HL-60/S4 treated with retinoic acid at 250 ng/mL for 4 days and 3 days (cell line): Measurements from ENCODE around the gene SLITRK2.

Experiments used
- in situ Hi-C: fragments of 300-500 bp; cut with MboI; formaldehyde crosslinking; loops from 2 replicates; pipeline ENCODE4 v1.7.0; 2022; ENCODE audit warnings: low sequenced_read_pairs

Gene SLITRK2

DNA sequence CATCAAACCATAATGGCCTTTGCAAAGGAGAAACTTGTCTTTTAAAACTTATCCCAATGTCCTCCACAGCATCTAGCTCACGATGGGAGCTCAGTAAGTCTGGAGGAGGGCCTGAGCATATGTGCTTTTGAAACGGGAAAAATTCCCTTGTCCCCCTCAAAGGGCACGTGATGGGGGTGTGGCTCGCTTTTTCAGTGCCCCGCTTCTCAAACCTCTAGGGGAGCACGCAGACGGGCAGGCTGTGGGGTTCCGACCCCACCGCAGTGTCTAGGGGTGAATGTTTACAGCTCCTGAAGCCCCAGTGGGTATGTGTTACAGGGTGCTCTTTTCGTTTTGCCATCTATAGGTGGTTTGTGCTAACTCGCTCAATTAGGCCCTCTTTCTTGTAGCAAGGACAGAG, 31.2 kb downstream of the SLITRK2 start:
- in situ Hi-C loops: no loop called here

DNA sequence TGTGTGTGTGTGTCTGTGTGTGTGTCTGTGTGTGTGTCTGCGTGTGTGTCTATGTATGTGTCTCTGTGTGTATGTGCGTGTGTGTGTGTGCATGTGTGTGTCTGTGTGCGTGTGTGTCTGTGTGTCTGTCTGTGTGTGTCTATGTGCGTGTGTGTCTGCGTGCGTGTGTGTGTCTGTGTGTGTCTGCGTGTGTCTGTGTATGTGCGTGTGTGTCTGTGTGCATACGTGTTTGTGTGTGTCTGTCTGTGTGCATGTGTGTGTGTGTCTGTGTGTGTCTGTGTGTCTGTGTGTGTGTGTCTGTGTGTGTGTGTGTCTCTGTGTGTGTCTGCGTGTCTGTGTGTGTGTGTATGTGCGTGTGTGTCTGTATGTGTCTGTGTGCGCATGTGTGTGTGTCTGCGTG, 35.6 kb downstream of the SLITRK2 start:
- in situ Hi-C loops: no loop called here

DNA sequence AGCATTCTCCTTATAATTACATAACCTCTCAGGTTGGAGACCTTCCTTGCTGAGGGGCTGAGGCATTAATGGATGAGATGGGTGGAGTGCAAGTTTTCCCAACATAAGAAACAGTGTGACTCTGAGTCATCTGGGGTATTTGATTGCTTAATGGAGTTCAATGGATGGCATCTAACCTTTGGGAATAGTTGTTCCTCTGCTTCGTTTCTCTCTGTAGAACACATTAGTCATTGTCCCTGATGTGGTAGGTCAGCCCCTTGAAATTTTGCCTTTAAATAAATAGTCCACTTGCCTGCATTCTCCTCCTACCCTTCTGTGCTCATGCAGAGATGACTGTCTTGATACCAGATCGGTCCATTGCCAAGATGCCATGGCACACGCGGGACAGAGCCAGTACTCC, 38.6 kb downstream of the SLITRK2 start:
- in situ Hi-C loops: no loop called here

DNA sequence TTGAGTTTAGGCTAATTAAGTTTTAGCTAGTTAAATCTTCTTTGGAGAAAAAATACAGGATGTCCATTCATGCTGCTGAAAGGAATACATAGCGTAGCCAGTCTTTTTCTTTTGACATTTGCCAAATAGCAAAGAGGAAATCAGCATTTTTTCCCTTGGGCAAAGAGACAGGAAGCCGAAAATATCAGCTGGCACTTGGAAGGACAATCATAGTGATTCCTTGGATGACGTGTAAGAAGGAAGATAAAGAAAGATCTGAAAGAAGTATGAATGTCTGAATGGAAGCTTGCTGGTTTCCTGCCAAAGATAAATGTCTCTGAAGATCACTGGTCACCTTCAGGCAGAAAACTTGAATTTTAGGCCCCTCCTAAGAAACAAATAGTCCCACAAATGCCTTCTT, 44.2 kb downstream of the SLITRK2 start:
- in situ Hi-C loops: no loop called here

DNA sequence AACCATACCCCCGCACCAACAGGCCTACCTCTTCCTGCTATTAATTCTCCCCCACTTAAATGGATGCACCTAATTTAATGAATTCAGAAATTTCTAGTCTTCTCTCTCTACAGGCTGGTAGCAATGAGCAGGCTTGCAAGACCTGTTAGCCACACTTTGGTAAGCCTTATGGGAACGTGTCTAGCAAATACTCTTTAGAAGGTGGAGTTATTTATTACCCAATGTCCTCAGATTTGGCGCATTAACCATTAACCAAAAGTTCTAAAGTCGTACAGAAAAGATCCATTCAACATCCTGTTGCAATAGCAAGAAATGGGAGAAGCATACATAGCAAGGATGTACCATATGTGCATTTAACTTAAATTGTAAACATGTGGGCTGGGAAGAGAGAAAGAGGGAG, 47.5 kb downstream of the SLITRK2 start:
- in situ Hi-C loops: no loop called here
